Measurements from ENCODE around the gene PHACTR4. TPM values are rescaled to one million over a fixed set of nuclear protein-coding genes. Genes with fewer than 3 reads are reported as not detected.
A peak's percentile ranks its signal among the peaks of the same experiment; 100 is the strongest.

PHACTR4 gene
- total and polyA plus RNA-seq, 9 of the 15 experiments (the other 6 are each of a cell fraction or from before 2014, with no cell fraction given) = 6.4 to 43.6 (median 14.2) TPM

DNA sequence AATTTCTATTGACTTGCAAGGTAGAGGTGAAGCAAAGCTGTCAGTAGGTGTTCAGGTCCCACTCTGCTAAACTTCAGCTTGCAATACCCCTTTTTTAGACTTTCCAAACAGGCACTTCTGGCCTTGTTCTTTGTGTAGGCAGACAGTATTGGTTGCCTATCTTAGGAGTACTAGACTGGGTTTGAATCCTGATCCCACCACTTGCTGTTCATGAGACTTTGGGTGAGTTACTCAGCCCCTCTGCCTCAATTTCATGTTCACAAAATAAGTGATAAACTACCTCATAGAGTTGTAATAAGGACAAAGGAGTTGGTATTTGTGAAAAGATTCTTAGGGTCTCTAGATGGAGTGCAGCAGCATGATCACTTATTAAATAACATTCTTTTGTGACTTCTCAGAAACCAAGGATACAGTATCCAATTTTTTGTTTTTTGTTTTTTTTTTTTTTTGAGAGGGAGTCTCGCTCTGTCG is 141.5 kb downstream of the PHACTR4 start (continued):
- peak; percentile 79; the same call in 1 of the 2 replicates for TF ChIP-seq GTF2F1 (IDR thresholded peaks at IDR 0.05; ENCODE audit: low read depth, low read length)
- no peak for TF ChIP-seq TGIF2 (CRISPR knock-in tag; IDR thresholded peaks at IDR 0.05)
- TF ChIP-seq, protein P1, sequence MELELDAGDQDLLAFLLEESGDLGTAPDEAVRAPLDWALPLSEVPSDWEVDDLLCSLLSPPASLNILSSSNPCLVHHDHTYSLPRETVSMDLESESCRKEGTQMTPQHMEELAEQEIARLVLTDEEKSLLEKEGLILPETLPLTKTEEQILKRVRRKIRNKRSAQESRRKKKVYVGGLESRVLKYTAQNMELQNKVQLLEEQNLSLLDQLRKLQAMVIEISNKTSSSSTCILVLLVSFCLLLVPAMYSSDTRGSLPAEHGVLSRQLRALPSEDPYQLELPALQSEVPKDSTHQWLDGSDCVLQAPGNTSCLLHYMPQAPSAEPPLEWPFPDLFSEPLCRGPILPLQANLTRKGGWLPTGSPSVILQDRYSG (tag; conservative IDR thresholded peaks at IDR 0.05; ENCODE audit: low read depth) = no peak
- TF ChIP-seq ZNF354B (CRISPR knock-in tag; IDR thresholded peaks at IDR 0.05) = peak; percentile 62
- TF ChIP-seq POLR2H (tag; IDR thresholded peaks at IDR 0.05; ENCODE audit: low read depth) = peak; percentile 87
- TF ChIP-seq BACH1 (tag; IDR thresholded peaks at IDR 0.05) = no peak
- TF ChIP-seq CHD1 (IDR thresholded peaks at IDR 0.05; ENCODE audit: low read length) = no peak
- TF ChIP-seq PCBP1 (IDR thresholded peaks at IDR 0.05; ENCODE audit: low read depth, low read length, poor library complexity, severe bottlenecking) = no peak
- no peak for TF ChIP-seq WHSC1 (IDR thresholded peaks at IDR 0.05; ENCODE audit: low read length)
- TF ChIP-seq, protein P2, sequence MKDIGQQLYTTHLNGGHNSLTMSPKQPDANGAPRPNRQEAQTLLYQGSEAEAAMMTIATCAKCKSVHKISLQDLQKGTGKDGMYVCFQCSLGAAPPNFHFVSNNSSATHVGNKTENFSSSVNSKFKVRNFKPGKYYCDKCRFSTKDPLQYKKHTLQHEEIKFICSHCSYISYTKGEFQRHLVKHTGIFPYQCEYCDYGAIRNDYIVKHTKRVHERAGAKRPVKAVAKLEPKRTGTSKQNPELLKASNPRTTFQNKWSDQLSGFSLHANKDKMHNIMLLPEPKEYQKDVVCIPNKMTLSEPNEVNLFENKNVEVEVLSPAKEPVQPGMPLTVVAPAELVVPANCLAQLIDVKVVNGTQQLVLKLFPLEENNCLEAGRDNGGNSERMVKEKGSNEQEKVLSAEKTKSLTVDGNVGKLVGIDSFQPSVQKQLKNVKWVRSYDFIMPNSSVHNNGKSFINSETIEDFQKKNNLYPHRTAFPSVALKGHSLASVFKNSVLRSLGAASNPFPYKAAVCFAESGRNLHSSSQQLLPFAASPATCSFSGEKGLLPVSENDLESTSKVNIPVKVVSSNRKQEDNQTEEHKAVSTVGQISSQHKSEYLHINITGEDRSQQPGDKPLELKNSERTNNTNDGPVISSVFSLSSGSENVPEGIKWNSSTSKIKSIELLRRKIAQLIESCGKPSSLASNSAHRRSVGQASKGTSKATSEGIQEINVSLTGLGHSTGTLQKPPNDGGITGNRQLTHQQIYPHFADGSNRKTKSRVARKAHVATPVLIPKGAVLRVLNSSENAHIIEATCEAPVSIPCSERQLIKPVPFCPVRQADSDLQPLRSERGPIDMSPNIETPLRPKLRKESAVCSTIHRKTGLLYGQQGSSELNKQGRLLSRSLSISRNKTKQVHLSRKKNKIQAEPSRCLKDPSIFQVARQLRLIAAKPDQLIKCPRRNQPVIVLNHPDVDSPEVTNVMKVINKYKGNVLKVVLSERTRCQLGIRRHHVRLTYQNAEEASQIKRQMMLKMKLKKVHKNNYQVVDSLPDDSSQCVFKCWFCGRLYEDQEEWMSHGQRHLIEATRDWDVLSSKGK (CRISPR knock-in tag; IDR thresholded peaks at IDR 0.05) = no peak
- no peak for TF ChIP-seq XRCC4 (IDR thresholded peaks at IDR 0.05; ENCODE audit: extremely low read depth, insufficient read depth, insufficient read length)
- no peak for TF ChIP-seq ATF1 (CRISPR knock-in tag; IDR thresholded peaks at IDR 0.05)
- no peak for TF ChIP-seq ATF1 (tag; IDR thresholded peaks at IDR 0.05)
- no peak; the same call in 1 of the 2 replicates for TF ChIP-seq TCFL5 (CRISPR knock-in tag; conservative IDR thresholded peaks at IDR 0.05)
- peak; percentile 57 for TF ChIP-seq RBFOX2 (IDR thresholded peaks at IDR 0.05; ENCODE audit: low read depth, low read length)
- peak; percentile 2; the same call in 1 of the 2 replicates for TF ChIP-seq HNRNPUL1 (IDR thresholded peaks at IDR 0.05; ENCODE audit: low read length)
- TF ChIP-seq FOSL1 (tag; conservative IDR thresholded peaks at IDR 0.05) = no peak
- TF ChIP-seq MXI1 (IDR thresholded peaks at IDR 0.05; ENCODE audit: low read depth, low read length) = no peak
- TF ChIP-seq ZNF146 (CRISPR knock-in tag; IDR thresholded peaks at IDR 0.05; ENCODE audit: unreplicated experiment) = no peak
- TF ChIP-seq CHCHD3 (CRISPR knock-in tag; IDR thresholded peaks at IDR 0.05) = peak; percentile 35; the same call in 1 of the 2 replicates
- TF ChIP-seq LCOR (CRISPR knock-in tag; IDR thresholded peaks at IDR 0.05) = peak; percentile 3; the same call in 1 of the 2 replicates
- TF ChIP-seq, protein P3, sequence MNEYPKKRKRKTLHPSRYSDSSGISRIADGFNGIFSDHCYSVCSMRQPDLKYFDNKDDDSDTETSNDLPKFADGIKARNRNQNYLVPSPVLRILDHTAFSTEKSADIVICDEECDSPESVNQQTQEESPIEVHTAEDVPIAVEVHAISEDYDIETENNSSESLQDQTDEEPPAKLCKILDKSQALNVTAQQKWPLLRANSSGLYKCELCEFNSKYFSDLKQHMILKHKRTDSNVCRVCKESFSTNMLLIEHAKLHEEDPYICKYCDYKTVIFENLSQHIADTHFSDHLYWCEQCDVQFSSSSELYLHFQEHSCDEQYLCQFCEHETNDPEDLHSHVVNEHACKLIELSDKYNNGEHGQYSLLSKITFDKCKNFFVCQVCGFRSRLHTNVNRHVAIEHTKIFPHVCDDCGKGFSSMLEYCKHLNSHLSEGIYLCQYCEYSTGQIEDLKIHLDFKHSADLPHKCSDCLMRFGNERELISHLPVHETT (CRISPR knock-in tag; conservative IDR thresholded peaks at IDR 0.05 in 1 of 2, IDR thresholded peaks at IDR 0.05 in 1 of 2) = peak in 1 of 2 experiments; percentile 11; a peak in 2 of 4 replicates
- TF ChIP-seq NFIX (CRISPR knock-in tag; IDR thresholded peaks at IDR 0.05; ENCODE audit: low read depth) = no peak
- no peak for TF ChIP-seq NR2C1 (IDR thresholded peaks at IDR 0.05)
- no peak for TF ChIP-seq NR2C1 (tag; IDR thresholded peaks at IDR 0.05)
- TF ChIP-seq HIVEP1 (CRISPR knock-in tag; IDR thresholded peaks at IDR 0.05) = no peak

Data from K562 (cell line).